NCI-H146 (cell line): ENCODE measurements around the gene RHBDD3.

ENCODE experiments used
- DNase-seq: peaks from one replicate; lab custom pipeline; 2025; lab: John Stamatoyannopoulos, UW

The RHBDD3 gene

GRCh38 chr22:29267858-29268510 lies at the start of gene RHBDD3, which contains the start of gene EWSR1:
Gene RHBDD3 (minus strand): TSS chr22:29267981. CDS start chr22:29265626, 2,355 bp downstream.
Gene EWSR1 (plus strand): TSS chr22:29268268. CDS start chr22:29268337, 69 bp downstream.
- peak; percentile 88 for DNase-seq

GRCh38 chr22:29316141-29316828 lies 48.5 kb upstream of the RHBDD3 start:
- no peak for DNase-seq

- peak; percentile 18 for DNase-seq
Measured at GRCh38 chr22:29315286-29316140, 47.7 kb upstream of the RHBDD3 start, which contains the start of gene RASL10A. Gene RASL10A (minus strand): TSS chr22:29315697. CDS start chr22:29315246, 451 bp downstream.

- peak; percentile 19 for DNase-seq
Measured at GRCh38 chr22:29314537-29315285, 46.9 kb upstream of the RHBDD3 start.

DNA sequence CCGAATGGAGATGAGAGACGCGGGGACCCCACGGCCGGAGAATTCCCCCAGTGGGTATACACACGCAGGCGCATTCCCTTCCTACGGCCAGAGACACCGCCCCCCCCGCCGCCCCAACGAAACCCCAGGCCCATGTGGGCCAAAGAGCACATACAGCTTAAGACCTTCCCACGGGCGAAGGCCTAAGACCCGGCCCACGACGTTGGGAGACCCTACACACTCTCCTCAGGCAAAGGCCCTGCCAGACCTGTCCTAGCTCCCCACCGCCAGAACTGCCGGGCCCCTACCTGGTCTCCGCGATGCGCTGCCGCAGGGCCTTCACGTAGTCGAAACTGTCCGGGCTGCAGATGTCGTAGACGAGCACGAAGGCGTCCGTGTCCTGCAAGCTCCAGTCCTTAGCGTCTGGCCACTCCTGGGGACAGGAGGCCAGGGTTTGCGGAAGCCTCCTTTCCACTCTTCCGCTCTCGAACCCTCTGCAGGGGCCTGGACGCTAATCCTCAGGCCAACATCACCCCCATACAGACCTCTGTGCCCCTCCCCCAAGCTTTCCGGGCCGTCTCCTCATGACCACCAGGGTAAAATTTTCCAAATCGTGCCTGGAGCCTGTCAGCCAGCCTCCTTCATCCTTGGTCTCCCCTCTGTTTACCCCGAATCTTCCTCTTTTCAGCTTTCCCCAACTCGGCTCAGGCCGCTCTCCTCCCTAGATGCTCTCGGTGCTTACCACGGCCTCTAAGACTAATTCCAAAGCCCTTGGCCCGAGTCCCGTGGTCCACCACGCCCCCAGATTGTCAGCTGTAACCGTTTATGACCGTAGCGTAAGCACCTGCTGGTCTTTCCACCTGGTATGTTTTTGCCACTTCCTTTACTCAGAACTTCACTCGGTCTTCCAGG lies 46.0 kb upstream of the RHBDD3 start:
- DNase-seq, result peak; percentile 53

DNA sequence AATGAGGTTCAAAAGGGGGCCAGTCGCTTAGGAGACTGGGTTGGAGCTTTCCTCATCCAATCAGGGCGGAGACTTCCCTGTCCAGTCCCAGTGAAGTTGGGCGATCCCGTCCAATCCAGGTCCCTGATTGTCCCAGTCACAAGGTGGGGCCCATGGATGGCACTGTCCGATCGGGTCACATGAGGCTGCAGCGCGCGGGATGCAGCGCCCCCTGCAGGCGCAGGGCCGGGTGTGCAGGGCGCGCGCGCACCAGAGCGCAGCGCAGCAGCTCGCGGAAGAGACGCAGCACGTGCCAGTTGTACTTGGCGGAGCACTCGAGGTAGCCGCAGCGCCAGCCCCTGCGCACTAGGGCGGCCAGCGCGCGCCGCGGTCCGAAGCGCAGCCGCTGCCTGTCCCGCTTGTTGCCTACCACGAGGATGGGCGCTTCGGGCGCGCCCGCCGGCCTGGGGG lies 45.4 kb upstream of the RHBDD3 start:
- DNase-seq, result no peak

DNA sequence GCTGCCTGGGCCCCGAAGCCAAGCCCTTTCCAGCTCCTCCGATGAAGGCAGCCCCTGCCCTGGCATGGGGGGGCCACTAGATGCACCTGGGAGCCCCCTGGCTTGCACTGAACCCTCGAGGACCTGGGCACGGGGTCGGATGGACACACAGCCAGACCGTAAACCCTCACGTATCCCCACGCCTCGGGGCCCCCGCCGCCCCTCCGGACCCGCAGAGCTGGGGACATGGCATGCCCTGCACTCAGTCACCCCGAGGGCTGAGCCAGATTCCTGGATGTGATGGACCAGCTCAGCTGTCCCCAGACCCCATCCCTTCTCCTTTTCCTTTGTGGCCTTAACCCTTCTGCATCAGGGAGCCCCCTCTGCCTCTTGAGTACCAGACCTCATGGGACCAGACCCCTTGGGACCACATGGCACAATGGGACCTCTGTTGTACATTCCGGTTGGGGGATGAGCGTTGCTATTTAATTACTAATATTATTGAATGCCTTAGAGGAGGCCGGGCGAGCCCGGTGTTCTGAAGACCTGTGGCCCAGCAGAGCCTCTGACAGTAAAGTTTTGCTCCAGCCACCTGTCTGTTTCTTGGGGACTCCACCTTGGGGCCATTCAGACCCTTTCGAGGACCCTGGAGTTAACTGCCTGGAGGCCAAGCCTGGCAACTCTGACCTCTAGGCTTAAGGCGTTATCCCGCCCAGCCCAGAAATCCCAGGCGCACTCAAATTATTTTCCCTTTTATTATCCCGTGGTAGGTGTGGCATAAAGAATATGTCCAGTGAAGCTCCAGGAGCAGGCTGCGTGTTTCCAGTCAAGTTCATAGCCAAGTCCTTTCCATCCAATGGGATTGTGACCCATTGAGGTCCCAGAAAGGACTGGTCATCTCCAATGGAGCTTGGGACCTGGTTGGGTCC lies 44.7 kb upstream of the RHBDD3 start:
- no peak for DNase-seq

DNA sequence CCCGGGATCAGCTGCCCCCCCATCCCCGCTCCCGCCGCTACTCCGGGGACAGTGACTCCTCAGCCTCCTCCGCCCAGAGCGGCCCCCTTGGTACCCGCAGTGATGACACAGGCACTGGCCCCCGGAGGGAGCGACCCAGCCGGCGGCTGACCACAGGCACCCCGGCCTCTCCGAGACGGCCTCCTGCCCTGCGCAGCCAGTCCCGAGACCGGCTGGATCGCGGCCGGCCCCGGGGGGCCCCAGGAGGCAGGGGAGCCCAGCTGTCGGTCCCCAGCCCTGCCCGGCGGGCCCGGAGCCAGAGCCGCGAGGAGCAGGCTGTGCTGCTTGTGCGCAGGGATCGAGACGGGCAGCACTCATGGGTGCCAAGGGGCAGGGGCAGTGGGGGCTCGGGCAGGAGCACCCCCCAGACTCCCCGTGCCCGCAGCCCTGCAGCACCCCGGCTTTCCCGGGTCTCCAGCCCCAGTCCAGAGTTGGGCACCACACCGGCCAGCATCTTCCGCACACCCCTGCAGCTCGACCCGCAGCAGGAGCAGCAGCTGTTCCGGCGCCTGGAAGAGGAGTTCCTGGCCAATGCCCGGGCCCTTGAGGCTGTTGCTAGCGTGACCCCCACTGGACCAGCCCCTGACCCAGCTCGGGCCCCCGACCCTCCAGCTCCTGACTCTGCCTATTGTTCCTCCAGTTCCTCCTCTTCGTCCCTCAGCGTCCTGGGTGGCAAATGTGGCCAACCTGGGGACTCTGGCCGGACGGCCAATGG lies 43.9 kb upstream of the RHBDD3 start:
- no peak for DNase-seq

- DNase-seq, result peak; percentile 66
Measured at GRCh38 chr22:29310863-29311339, 43.1 kb upstream of the RHBDD3 start.

- no peak for DNase-seq
Measured at GRCh38 chr22:29310065-29310862, 42.5 kb upstream of the RHBDD3 start.

- DNase-seq, result no peak
Measured at GRCh38 chr22:29309332-29310064, 41.7 kb upstream of the RHBDD3 start.

DNA sequence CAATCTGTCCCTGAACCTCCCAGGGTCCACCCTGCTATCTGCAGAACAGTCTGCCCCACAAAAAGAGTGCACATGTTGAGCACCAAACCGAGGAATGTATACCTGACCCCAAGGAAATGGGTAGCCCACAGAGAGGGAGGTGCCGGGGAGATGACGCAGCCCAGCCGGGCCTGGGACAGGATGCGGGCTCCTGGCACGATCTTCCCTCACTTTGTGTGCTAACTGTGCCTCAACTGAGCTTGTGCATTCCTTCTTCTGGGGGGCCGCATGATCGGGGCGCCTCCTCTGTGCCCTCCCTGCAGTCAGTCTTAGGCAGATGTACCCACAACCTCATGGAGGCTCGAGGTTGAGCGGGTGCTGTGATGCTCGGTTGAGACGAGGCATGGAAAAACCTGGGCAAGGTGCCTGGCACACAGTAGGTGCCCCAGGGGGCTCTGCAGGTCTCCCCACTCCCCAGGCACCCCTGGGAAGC lies 41.0 kb upstream of the RHBDD3 start:
- no peak for DNase-seq

DNA sequence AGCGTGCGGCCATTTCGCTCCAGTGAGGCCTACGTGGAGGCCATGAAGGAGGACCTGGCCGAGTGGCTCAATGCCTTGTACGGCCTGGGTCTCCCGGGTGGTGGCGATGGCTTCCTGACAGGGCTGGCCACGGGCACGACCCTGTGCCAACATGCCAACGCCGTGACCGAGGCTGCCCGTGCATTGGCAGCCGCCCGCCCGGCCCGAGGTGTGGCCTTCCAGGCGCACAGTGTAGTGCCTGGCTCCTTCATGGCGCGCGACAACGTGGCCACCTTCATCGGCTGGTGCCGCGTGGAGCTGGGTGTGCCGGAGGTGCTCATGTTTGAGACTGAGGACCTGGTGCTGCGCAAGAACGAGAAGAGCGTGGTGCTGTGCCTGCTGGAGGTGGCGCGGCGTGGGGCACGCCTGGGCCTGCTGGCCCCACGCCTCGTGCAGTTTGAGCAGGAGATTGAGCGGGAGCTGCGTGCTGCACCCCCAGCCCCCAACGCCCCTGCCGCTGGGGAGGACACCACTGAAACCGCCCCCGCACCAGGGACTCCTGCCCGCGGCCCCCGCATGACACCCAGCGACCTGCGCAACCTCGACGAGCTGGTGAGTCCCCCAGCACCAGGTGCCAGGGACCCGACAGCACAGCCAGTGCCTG lies 40.5 kb upstream of the RHBDD3 start:
- DNase-seq, result no peak

DNA sequence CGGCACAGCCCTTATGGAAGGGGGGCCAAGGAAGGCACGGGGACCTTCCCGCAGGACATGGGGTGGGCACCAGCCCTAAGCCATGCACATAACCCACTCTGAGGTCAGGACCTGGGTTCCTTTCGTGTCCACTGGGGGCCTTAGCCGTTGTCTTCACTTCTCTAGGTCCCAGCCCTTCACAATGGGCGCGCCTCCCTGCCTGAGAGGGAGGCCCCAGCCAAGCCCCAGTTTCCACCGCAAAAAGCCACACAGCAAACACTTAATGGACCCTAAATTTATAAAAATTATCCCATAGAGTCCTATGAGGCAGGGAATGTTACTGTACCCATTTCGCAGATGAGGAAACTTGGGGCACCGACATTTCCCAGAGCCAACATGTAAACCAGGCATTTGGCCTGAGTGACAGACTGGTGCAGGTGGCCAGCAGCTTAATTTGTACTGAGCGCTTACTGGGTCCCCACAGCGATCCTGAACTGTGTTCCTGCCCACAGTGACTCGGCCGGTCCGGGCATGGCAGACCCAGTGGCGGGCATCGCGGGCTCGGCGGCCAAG lies 39.9 kb upstream of the RHBDD3 start:
- DNase-seq, result no peak

- peak; percentile 69 for DNase-seq
Measured at GRCh38 chr22:29306835-29307595, 39.2 kb upstream of the RHBDD3 start.
